Ramos (cell line): ENCODE results near the gene FANK1.
"Not testable (repeated sequence)": the region's sequence is repeated elsewhere in the genome, so short reads cannot be mapped to it uniquely, and the experiment has no call there.

Experiments
- in situ Hi-C: fragments of 300-500 bp; cut with MboI; formaldehyde crosslinking; loops from one replicate; pipeline ENCODE4 v1.14.3; 2022; ENCODE audit warnings: low sequenced_read_pairs; ENCODE audit not compliant: unreplicated experiment

FANK1 gene, protein sequence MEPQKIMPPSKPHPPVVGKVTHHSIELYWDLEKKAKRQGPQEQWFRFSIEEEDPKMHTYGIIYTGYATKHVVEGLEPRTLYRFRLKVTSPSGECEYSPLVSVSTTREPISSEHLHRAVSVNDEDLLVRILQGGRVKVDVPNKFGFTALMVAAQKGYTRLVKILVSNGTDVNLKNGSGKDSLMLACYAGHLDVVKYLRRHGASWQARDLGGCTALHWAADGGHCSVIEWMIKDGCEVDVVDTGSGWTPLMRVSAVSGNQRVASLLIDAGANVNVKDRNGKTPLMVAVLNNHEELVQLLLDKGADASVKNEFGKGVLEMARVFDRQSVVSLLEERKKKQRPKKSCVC

DNA sequence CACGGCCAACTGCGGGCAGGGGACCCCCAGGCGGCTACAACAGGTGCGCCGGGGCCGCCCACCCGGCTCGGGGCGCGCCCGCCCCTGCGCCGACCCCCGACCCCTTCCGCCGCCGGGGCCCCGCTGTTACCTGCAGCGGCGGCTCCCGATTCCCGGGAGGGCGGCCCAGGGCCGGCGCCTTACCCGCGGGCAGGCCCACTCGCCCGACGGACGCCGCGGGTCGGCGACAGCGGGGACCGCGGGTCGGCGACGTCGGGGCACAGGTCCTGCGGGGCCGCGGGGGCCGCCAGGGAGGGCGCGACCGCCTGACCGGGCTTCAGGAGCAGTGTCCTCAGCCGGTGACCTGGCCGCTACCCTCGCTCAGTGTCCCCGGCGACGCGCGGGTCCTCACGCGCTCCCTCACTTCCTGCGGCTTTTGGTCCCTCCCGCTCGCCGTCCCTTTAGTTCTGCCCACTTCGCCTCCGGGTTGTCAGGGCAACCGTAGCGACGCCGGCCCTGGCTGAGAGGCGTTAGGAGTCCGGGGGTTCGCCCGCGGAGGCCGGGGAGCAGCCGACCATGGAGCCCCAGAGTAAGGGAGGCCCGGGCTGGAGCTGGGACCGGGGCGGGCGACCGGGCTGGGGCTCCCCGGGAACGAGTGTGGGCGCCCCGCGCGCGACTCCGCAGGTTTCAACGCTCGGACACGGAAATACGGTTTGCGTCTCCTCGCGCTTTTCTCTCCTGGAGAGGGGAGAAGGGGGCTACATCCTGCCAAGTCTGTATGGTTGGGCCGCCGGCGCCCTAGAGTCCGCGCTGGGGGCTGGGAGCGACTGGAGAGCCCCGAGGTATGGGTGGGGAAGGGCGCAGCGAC is at the start of gene FANK1:
TSS of gene FANK1 (plus strand) at position 477 of the 847 bp plus-strand sequence. CDS start at position 556, 79 bp downstream.
- in situ Hi-C loops, result not testable (repeated sequence)

DNA sequence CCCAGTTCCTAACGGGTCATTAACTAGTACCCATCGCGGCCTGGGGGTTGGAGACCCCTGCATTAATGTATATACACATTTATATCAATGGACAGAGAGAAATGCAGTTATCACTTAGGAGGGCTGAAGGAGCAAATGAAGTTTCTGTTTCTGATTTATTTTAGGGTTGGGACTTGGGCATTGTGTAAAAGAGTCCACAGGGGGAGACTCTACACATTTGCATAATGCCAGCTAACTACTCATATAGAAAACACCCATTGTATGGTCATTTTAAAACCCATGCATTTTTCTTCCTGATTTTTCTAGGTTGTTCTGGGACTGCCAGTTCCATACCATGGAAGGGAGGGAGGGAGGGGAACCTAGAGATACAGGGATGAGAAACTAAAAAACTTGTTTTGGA is 49.5 kb upstream of the FANK1 start:
- in situ Hi-C loops, result no loop called here

DNA sequence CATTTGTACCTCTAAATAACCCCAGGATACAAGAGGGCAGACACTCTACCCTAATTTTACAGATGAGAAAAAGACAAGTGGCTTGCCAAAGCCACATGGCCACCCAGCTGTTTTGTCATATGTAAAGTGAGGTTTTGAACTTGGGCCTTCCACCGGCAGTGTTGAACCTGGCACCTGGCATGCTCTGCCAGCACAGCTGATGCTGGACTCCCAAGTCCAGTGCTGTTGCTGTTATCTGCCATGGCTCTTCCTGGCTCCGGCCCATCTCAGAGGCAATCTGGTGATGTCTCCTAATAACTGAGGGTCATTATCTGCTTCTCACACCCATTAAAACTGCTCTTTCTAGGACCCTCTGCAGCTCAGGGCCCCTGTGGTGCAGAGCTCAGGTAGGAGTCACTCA is 48.0 kb upstream of the FANK1 start:
- in situ Hi-C loops, result no loop called here

DNA sequence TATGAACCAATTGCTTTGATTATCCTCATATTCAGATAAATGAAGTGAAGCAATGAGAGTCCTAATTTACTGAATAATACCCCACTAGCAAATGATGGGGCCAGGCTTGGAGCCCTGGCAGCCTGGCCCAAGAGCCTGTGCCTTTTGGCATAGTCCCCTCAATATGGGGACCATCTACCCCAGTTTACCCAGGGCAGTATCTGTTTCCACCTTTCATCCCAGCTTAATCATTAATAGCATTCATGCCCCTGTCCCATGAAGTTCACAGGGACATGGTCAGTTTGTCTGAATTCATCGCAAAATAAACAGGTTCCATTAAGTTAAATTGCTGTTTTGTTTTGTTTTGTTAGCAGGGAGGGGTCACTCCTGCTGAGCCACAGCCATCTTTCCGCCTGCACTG is 47.5 kb upstream of the FANK1 start:
- in situ Hi-C loops, result no loop called here

DNA sequence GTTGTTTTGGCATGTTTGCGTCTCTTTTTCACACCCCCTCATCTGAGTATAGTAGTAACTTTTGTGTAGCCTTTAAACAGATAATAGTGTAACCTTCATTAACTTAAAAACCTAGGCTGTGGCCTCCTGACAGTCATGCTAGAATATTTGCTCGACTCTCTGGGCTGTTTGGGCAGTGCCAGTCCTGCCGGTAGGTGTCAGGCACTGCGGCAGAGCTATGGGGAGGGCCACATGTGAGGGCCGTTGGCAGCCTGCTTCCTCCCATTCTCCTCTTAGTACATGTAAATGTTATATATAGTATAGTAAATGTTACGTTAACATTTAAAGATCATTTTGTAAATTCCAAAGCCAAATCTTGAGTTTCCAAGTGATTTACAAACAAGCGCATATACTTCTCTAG is 46.9 kb upstream of the FANK1 start:
- in situ Hi-C loops, result no loop called here

DNA sequence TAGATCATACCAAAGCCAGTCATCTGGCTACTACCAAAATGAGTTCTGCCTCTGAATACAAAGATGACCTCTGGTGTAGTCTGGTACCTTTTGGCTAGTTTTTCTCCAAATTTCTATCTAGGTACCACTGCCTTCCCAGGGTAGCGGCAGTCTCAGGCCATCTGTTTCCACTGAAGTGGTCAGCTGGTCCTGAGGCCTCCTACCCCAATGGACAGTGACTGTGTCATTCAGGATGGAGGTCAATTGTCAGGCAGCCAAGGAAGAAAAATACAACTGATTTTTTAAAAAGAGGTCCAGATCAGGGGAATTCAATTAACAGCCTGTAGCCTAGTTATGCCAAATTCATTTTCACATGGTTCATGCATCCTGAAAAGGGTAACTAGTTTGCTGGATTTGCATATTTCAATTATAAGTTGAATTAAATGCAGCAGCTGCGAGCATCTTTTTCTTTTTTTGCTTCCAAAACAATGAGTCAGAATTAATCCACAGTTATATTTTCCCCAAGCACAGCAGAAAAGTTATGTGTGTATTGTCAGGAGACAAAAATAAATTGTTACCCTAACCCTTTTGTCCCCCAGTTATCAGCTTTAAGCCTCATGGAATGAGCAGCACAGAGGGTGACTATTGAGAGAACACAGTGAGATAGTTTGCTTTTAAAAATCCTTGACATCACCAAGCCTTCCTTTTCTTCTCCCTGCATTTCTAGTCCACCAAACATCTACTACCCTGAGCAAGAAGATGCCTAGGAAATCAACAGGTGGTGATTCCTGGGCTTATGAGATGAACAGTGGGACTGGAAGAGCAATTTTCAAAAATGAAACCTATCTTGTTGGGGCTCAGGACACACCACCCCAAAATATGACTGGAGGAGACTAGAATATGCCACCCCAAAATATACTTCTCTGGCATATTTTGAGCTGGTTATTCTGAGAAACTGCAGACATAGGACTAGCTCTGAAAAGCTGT is 45.3 kb upstream of the FANK1 start:
- in situ Hi-C loops, result no loop called here

DNA sequence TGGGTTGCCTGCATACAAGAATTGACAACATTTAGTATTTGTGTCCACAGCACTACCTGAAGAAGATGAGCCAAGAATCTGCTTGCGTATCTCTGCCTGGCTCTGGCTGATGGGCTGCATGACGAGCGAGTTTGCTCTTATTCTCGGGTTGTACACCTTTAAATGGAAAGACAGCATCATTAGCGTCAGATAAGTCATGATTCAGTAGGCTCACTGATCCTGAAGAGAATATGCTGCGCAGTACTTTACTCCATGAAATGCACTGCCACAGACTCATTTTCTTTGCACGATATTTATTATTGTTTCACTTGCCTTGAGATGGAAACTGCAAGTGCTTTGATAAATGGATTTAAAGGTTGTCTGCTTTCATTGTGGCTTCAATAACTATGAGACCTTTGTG is 43.9 kb upstream of the FANK1 start:
- in situ Hi-C loops, result no loop called here

DNA sequence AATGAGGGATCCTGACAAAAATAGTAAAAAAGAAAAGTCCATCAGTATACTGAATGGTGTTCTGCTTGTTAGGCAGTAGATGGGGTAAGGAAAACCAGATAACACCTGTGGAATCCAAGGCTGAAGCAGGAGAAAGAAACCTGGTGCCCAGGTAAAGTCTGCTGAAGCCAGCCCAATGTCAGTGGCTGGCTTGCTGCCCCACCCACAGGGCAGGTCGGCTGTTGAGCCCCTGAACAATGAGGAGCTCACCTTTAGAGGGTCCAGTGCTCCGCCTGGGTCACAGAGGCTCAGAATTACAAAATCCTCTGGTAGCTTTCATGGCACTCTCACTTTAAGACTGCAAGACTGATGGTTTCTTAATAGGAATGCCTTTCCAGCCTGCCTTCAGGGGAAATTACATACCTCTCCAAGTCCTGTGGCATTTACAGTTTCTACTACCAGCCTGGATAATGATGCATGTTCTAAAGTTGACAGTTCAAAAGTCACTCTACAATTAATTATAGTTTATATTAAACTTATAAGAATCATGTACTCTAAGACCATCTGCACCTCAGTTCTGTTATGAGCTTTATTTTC is 39.1 kb upstream of the FANK1 start:
- in situ Hi-C loops, result no loop called here

DNA sequence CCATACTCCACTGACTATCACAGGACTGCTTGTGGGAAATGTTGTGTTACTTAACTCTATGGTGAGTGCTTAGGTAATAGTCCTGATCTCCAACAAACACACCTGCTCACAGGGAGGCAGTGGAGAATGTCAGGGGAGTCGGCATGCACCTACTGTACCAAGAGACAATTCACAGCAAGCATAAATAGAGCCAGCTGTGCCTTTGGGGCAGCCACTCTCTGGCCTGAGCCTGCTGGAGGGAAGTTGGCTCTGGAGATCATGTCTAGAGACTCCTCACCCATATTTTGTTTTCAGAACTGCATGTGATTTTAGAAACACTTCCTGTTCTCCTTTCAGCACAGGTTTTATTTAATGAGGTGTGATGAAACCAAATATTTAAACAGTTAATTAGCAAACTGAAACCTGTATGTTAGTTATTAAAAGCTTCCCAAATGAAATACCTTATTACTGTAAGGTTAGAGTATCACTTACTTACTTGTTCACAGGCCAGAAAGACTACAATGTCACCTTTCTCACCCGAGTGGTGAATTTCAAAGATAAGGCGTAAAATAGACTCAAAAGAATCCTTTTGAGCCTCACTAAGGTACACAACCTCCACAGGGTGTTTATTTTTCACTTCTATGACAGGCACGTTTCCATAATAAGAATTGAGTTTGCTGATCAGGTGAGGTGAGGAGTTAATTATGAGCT is 37.1 kb upstream of the FANK1 start:
- in situ Hi-C loops, result no loop called here

DNA sequence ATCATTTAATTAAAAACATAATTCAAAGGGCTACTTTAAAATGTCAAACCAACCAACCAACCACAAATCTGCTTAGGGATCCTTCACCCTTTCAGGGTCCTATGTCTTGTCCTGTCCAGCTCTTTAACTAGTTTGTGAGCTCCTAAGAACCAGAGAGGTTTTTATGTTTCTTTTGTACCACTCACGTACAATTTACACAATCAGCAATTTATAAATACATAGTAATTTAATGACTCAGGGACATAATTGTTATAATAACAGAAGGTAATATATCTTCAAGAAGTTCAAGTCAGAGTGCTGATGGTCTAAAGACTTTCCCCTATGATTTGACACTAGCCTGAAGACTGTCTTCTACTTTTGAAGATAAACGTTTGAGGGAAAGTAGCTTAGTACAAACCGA is 31.2 kb upstream of the FANK1 start:
- in situ Hi-C loops, result no loop called here

DNA sequence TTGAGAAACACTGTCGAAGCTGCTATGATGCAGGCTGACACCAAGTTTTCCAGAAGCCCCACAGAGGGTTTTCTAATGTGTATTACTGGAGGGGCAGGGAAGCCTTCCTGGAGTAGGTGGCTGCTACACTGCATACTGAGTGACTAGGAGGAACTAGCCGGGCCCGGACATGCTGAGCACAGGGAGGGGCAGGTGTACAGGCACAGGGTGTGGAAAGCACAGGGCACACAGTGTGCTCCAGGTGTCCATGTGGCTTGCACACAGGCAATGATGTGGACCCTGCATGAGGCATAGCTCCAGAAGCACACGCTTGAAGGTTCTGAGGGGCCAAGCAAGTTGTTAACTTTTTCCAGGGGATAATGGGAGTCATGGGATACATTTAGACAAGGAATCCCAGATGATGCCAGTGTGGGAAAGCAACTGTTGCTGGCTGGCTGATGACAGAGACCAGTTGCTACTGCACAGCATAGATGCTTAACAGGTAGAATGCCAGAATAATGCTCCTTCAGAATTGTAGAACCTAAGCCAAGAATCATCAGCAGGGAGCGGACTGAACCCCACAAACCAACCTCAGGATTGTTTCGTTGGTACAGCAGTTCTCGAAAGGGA is 29.8 kb upstream of the FANK1 start:
- in situ Hi-C loops, result no loop called here

DNA sequence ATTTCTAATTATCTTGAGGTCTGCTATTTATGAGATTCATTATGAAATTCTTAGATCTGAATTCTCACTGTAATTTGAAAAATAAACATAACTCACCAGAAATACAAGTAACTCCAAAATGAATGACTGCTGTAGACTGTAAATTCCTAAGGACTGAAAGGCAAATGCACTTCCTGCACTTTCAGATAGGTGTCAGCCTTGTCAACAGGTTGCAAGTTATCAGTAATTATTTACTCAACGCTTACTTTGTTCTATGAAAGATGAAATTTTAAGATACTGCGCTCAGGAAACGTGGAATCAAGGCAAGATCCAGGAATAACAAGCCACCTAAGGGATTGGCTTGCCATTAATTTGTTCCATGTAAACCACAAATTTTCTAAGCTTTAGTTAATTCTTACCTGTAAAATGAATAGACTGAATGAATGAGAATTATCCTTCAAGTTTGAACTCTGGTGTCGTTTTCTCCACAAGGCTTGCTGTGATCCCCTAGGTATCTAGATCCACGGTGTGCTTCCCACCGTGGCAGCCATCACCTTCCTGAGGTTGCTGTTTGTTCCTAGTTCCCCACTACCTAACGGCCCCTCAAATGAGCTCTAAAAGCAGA is 27.9 kb upstream of the FANK1 start:
- in situ Hi-C loops, result no loop called here

DNA sequence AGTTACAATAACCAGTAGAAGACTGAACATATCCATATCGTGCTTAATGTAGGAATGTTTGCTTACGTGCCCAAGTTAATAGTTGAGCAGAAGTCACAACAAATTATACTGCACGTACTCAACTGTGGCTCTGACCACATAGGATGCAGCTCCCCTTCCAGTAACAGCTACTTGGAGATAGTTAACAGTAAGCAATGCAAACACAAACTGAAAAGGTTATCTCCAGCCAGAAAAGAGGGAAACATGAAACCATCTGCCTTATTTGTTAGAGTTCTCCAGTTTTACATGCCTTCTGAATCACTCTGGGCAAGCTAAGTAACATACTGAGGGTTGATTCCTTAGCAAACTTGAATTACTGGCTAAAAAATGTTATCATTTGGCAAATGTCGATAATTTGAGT is 25.0 kb upstream of the FANK1 start:
- in situ Hi-C loops, result no loop called here

DNA sequence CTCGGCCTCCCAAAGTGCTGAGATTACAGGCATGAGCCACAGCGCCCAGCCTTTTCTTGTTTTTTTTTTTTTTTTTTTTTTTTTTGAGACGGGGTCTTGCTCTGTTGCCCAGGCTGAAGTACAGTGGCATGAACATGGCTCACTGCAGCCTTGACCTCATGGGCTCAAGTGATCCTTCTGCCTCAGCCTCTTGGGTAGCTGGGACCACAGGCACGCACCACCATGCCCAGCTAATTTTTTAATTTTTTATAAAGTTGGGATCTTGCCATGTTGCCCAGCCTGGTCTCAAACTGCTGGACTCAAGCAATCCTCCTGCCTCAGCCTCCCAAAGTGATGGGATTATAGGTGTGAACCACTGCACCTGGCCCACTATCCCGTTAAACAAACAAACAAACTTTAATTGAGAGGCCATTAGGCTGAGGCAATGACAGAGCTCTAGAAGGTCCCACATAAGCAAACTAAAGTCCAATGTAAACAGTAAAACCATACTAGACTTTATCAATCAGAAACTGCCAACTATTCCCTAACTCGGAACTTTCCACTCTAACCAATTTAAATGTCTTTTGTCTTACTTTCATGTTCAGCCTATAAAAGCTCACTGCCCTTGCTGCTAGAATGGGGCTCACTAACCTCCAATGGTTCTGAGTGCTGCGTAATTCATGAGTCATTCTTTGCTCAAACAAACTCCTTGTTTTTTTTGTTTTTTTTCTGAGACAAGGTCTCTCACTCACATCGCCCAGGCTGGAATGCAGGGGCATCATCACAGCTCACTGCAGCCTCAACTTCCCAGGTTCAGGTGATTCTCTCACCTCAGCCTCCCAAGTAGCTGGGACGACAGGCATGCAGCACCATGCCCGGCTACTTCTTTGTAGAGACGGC is 17.2 kb upstream of the FANK1 start:
- in situ Hi-C loops, result no loop called here

DNA sequence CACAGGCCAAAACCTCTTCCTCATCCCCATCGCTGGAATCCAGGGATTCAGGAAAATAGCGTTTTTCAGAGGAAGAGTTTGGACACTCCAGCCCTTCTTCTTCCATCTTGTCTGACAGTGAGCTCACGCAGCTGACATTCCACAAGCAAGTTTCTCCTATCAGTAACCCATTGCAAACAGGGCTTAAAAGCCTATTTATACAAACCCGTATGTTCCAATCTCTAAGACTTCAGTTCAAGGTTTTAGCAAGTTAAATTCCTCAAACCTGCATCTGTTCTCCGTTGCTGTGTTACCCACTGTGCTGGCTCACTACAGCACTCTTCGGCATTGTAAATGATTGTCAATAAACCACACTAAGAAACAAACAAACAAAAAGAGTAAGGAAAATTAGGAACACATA is 15.6 kb upstream of the FANK1 start:
- in situ Hi-C loops, result no loop called here

DNA sequence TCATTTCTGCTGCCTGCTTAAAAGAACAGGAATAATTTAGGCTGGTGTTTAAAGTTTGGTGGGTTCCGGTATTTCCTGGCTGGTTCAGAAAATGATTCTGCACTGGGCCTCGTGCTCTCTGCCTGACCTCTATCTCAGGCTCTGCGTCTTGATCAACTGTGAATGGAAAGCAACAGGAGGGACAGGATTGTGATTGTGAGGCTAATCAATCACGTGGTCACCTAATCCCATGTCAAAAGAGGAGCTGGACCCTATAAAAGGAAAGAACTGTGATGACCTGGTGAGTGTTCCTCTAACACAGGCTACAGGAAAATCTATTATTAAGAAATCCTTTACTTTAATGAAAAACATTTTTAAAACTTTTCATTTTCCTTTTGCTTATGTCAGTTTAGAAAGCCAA is 15.2 kb upstream of the FANK1 start, which contains the start of gene DHX32:
TSS of gene DHX32 (minus strand) at position 101 of the 400 bp plus-strand sequence. CDS start 468 bp downstream, outside the sequence.
- in situ Hi-C loops, result no loop called here

DNA sequence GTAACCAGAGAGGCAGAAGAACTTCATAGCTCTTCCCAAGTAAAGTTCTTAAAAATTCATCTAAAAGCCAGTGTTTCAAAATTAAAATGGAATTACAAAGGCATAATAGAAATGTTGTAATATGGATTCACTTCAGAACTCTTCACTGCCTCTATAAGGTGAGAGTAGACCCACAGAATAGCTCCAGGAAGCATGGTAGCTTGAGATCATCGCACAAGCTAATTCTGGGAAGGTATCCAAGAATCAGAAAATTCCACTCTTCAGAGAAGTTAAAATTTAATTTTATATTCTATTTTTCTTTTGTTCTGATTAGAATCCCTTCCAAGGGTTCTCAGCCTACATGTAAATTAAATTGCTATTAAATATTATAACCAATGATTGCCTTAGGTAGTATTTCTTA is 13.8 kb upstream of the FANK1 start:
- in situ Hi-C loops, result no loop called here

DNA sequence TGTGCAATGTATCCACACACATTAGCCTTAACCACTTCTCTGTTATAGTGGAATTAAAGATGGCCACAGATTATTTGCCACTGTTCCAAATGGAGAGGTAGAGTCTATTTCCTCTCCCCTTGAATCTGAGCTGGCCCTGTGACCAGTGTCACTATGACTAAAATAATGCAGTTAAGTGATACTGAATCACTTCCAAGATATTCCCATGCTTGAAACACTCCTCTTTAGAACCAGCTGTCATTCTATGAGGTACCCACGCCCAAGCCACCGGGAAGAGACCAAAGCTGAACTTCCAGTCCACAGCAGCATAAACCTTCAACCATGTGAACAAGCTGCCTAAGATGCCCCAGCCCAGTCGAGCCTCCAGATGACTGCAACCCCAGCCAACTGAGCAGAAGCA is 13.2 kb upstream of the FANK1 start:
- in situ Hi-C loops, result no loop called here
